ENCODE data around the gene RADIL.
"Not testable (repeated sequence)": the region's sequence is repeated elsewhere in the genome, so short reads cannot be mapped to it uniquely, and the experiment has no call there.

Gene RADIL

GRCh38 chr7:4808026-4808425 lies 75.5 kb downstream of the RADIL start:
- no peak for TF ChIP-seq CTCF (conservative IDR thresholded peaks at IDR 0.05)
- no peak overlapping the region for H3K27ac ChIP-seq

GRCh38 chr7:4807598-4808016 lies 75.9 kb downstream of the RADIL start:
- TF ChIP-seq CTCF (conservative IDR thresholded peaks at IDR 0.05): no peak
- no peak overlapping the region for H3K27ac ChIP-seq

GRCh38 chr7:4806983-4807597 lies 76.4 kb downstream of the RADIL start:
- no peak for TF ChIP-seq CTCF (conservative IDR thresholded peaks at IDR 0.05)

GRCh38 chr7:4805984-4806300 lies 77.6 kb downstream of the RADIL start:
- H3K27ac ChIP-seq: no peak overlapping the region
- no peak for TF ChIP-seq CTCF (conservative IDR thresholded peaks at IDR 0.05)

More at GRCh38 chr7:4806983-4807597, 76.4 kb downstream of the RADIL start:
- no peak overlapping the region for H3K27ac ChIP-seq

GRCh38 chr7:4805110-4805983 lies 78.2 kb downstream of the RADIL start:
- H3K27ac ChIP-seq: no peak overlapping the region
- no peak for TF ChIP-seq CTCF (conservative IDR thresholded peaks at IDR 0.05)

GRCh38 chr7:4803397-4804241 lies 79.9 kb downstream of the RADIL start:
- H3K27ac ChIP-seq: no peak overlapping the region
- no peak for TF ChIP-seq CTCF (conservative IDR thresholded peaks at IDR 0.05)

GRCh38 chr7:4802577-4802976 lies 80.9 kb downstream of the RADIL start:
- not testable (repeated sequence) for H3K27ac ChIP-seq
